HCT116 (cell line): ENCODE measurements around the gene SPI1.

Experiments
- CEBPB ChIP-seq: IDR thresholded peaks from 2 replicates; pipeline ENCODE4 v1.6.1; 2012; ENCODE audit warnings: low read depth
- EZH2 ChIP-seq: fragments of 200-600 bp; sonication (generic); IDR thresholded peaks from 2 replicates; pipeline ENCODE4 v1.6.1; 2017; ENCODE audit warnings: antibody characterized with exemption, mixed run types
- EZH2phosphoT487 ChIP-seq: fragments of 200-600 bp; IDR thresholded peaks from 2 replicates; pipeline ENCODE4 v1.6.1; 2018; ENCODE audit warnings: antibody characterized with exemption, borderline replicate concordance
- POLR2A ChIP-seq: IDR thresholded peaks from 2 replicates; pipeline ENCODE4 v1.7.0; 2011; ENCODE audit warnings: borderline replicate concordance; ENCODE audit not compliant: insufficient read depth, insufficient read length; ENCODE audit errors: extremely low read depth
- POLR2AphosphoS5 ChIP-seq: IDR thresholded peaks from 2 replicates; pipeline ENCODE4 v1.6.1; 2011; ENCODE audit warnings: mild to moderate bottlenecking, low read depth, low read length, moderate library complexity
- RAD21 ChIP-seq: IDR thresholded peaks from 2 replicates; pipeline ENCODE4 v1.6.1; 2012; ENCODE audit warnings: low read depth, mild to moderate bottlenecking
- SIN3A ChIP-seq: IDR thresholded peaks from 2 replicates; pipeline ENCODE4 v1.6.1; 2012; ENCODE audit warnings: low read depth
- ZNF274 ChIP-seq: fragments of 200-500 bp; sonication (Bioruptor generic); IDR thresholded peaks from 2 replicates; pipeline ENCODE4 v1.6.1; 2014; ENCODE audit warnings: mild to moderate bottlenecking, low read depth, low read length, inconsistent platforms
- TF ChIP-seq, protein P1 (sequence below), 3 experiments: fragments of 200-600 bp in 1 of 3; sonication (generic) in 1 of 3; IDR thresholded peaks in 2 of 3; conservative IDR thresholded peaks in 1 of 3; 2 replicates each; pipeline ENCODE4 v1.5.1; 2012 to 2017; ENCODE audit warnings: low read depth in 2 of 3, low read length in 2 of 3, antibody characterized with exemption in 1 of 3, borderline replicate concordance in 1 of 3, control low read depth in 1 of 3, mild to moderate bottlenecking in 1 of 3, mixed read lengths in 1 of 3, mixed run types in 1 of 3, moderate library complexity in 1 of 3; ENCODE audit not compliant: insufficient read depth in 1 of 3
- TF ChIP-seq, protein P2 (sequence below): IDR thresholded peaks from 2 replicates; pipeline ENCODE4 v1.6.1; 2011; ENCODE audit warnings: mild to moderate bottlenecking, low read length, moderate library complexity; ENCODE audit not compliant: insufficient replicate concordance; ENCODE audit errors: extremely low read depth
- TF ChIP-seq, protein P3 (sequence below): IDR thresholded peaks from 2 replicates; pipeline ENCODE4 v1.6.1; 2012
- TF ChIP-seq, protein P4 (sequence below): IDR thresholded peaks from 2 replicates; pipeline ENCODE4 v1.6.1; 2012; ENCODE audit warnings: low read depth

DNA sequence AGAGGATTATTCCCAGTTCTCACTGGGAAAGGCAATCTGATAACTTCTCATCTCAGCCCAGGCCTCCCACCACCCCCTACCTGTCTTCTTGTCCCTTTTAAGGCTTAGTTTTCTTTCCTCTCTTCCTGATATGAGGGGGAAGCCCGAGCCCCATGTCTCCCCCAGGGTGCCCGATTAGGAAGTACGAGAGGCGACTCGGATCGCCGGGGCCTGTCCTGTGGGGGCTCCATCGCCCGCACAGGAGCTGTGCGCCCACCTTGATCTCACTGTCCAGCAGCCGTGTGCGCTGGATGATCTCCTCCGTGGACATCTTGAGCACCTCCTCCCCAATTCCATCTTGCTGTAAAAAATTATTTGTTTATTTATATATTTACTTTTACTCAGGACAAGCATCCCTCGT, 47.3 kb upstream of the SPI1 start:
- TF ChIP-seq RAD21 = no peak
- TF ChIP-seq, protein P1, sequence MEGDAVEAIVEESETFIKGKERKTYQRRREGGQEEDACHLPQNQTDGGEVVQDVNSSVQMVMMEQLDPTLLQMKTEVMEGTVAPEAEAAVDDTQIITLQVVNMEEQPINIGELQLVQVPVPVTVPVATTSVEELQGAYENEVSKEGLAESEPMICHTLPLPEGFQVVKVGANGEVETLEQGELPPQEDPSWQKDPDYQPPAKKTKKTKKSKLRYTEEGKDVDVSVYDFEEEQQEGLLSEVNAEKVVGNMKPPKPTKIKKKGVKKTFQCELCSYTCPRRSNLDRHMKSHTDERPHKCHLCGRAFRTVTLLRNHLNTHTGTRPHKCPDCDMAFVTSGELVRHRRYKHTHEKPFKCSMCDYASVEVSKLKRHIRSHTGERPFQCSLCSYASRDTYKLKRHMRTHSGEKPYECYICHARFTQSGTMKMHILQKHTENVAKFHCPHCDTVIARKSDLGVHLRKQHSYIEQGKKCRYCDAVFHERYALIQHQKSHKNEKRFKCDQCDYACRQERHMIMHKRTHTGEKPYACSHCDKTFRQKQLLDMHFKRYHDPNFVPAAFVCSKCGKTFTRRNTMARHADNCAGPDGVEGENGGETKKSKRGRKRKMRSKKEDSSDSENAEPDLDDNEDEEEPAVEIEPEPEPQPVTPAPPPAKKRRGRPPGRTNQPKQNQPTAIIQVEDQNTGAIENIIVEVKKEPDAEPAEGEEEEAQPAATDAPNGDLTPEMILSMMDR (IDR thresholded peaks at IDR 0.05 in 2 of 3, conservative IDR thresholded peaks at IDR 0.05 in 1 of 3; ENCODE audit: borderline replicate concordance in 1 of 3, insufficient read depth in 1 of 3, low read depth in 2 of 3, low read length in 2 of 3) = no peak
- TF ChIP-seq EZH2phosphoT487 = no peak
- TF ChIP-seq, protein P2, sequence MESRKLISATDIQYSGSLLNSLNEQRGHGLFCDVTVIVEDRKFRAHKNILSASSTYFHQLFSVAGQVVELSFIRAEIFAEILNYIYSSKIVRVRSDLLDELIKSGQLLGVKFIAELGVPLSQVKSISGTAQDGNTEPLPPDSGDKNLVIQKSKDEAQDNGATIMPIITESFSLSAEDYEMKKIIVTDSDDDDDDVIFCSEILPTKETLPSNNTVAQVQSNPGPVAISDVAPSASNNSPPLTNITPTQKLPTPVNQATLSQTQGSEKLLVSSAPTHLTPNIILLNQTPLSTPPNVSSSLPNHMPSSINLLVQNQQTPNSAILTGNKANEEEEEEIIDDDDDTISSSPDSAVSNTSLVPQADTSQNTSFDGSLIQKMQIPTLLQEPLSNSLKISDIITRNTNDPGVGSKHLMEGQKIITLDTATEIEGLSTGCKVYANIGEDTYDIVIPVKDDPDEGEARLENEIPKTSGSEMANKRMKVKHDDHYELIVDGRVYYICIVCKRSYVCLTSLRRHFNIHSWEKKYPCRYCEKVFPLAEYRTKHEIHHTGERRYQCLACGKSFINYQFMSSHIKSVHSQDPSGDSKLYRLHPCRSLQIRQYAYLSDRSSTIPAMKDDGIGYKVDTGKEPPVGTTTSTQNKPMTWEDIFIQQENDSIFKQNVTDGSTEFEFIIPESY = no peak
- TF ChIP-seq, protein P3, sequence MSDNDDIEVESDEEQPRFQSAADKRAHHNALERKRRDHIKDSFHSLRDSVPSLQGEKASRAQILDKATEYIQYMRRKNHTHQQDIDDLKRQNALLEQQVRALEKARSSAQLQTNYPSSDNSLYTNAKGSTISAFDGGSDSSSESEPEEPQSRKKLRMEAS = no peak
- TF ChIP-seq ZNF274 = no peak
- TF ChIP-seq POLR2AphosphoS5 = no peak
- no peak for TF ChIP-seq CEBPB
- TF ChIP-seq SIN3A = no peak
- no peak for TF ChIP-seq EZH2
- TF ChIP-seq POLR2A = no peak
- TF ChIP-seq, protein P4, sequence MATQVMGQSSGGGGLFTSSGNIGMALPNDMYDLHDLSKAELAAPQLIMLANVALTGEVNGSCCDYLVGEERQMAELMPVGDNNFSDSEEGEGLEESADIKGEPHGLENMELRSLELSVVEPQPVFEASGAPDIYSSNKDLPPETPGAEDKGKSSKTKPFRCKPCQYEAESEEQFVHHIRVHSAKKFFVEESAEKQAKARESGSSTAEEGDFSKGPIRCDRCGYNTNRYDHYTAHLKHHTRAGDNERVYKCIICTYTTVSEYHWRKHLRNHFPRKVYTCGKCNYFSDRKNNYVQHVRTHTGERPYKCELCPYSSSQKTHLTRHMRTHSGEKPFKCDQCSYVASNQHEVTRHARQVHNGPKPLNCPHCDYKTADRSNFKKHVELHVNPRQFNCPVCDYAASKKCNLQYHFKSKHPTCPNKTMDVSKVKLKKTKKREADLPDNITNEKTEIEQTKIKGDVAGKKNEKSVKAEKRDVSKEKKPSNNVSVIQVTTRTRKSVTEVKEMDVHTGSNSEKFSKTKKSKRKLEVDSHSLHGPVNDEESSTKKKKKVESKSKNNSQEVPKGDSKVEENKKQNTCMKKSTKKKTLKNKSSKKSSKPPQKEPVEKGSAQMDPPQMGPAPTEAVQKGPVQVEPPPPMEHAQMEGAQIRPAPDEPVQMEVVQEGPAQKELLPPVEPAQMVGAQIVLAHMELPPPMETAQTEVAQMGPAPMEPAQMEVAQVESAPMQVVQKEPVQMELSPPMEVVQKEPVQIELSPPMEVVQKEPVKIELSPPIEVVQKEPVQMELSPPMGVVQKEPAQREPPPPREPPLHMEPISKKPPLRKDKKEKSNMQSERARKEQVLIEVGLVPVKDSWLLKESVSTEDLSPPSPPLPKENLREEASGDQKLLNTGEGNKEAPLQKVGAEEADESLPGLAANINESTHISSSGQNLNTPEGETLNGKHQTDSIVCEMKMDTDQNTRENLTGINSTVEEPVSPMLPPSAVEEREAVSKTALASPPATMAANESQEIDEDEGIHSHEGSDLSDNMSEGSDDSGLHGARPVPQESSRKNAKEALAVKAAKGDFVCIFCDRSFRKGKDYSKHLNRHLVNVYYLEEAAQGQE = no peak
